Fibroblast of lung (primary cell): ENCODE data around the gene METTL5. TPM values are rescaled to one million over a fixed set of nuclear protein-coding genes. Genes with fewer than 3 reads are reported as not detected.
"Not testable (repeated sequence)": the region's sequence is repeated elsewhere in the genome, so short reads cannot be mapped to it uniquely, and the experiment has no call there.

Experiments used
- DNase-seq, 2 donors: peaks; one replicate each; pipeline versions ENCODE4 v3.0.0 to v3.0.0-alpha.2; 2010; ENCODE audit warnings: low read depth in 2 of 2
- H2AFZ ChIP-seq: 2 replicates; pipeline ENCODE4 v1.5.1; 2012; ENCODE audit warnings: low read length, control low read depth, inconsistent platforms
- H3K27ac ChIP-seq: 2 replicates; pipeline ENCODE4 v1.5.1; 2011; ENCODE audit warnings: low read length, control low read depth; ENCODE audit not compliant: insufficient read depth
- H3K27me3 ChIP-seq: 2 replicates; pipeline ENCODE4 v1.5.1; 2011; ENCODE audit warnings: mild to moderate bottlenecking, low read length; ENCODE audit not compliant: control insufficient read depth, insufficient read depth
- H3K36me3 ChIP-seq: 2 replicates; pipeline ENCODE4 v1.5.1; 2011; ENCODE audit warnings: low read length; ENCODE audit not compliant: control insufficient read depth, insufficient read depth
- H3K4me1 ChIP-seq: 2 replicates; pipeline ENCODE4 v1.5.1; 2011; ENCODE audit warnings: low read length; ENCODE audit not compliant: control insufficient read depth, insufficient read depth; ENCODE audit errors: extremely low read depth
- H3K4me2 ChIP-seq: 2 replicates; pipeline ENCODE4 v1.5.1; 2011; ENCODE audit warnings: low read length, control low read depth; ENCODE audit not compliant: insufficient read depth; ENCODE audit errors: extremely low read depth
- H3K4me3 ChIP-seq, 4 experiments: fragments of 200-600 bp in 1 of 4; sonication (generic) in 1 of 4; replicated peaks in 1 of 4; 2 replicates each; pipeline ENCODE4 v1.5.1; 2011 to 2016; ENCODE audit warnings: low read length in 4 of 4, low read depth in 3 of 4, mild to moderate bottlenecking in 3 of 4, control low read depth in 2 of 4, inconsistent platforms in 1 of 4, mixed read lengths in 1 of 4; ENCODE audit not compliant: insufficient read depth in 1 of 4; ENCODE audit errors: control extremely low read depth in 1 of 4
- H3K79me2 ChIP-seq: 2 replicates; pipeline ENCODE4 v1.5.1; 2012; ENCODE audit warnings: mild to moderate bottlenecking, low read length, inconsistent platforms; ENCODE audit not compliant: control insufficient read depth, insufficient read depth
- H3K9ac ChIP-seq: 2 replicates; pipeline ENCODE4 v1.5.1; 2011; ENCODE audit warnings: mild to moderate bottlenecking, low read length, control low read depth; ENCODE audit not compliant: insufficient read depth
- H3K9me3 ChIP-seq: 2 replicates; pipeline ENCODE4 v1.5.1; 2012; ENCODE audit warnings: low read depth, low read length; ENCODE audit not compliant: control insufficient read depth, insufficient read depth
- H4K20me1 ChIP-seq: 2 replicates; pipeline ENCODE4 v1.5.1; 2011; ENCODE audit warnings: low read length; ENCODE audit not compliant: control insufficient read depth, insufficient read depth; ENCODE audit errors: extremely low read depth
- CTCF ChIP-seq, 2 donors: IDR thresholded peaks in 1 of 2; conservative IDR thresholded peaks in 1 of 2; 1 replicate in 1 of 2; 2 replicates in 1 of 2; pipeline ENCODE4 v1.5.1; 2011 to 2012; ENCODE audit warnings: low read length in 2 of 2, control low read depth in 1 of 2, inconsistent platforms in 1 of 2, low read depth in 1 of 2, mild to moderate bottlenecking in 1 of 2
- EZH2 ChIP-seq: IDR thresholded peaks from 2 replicates; pipeline ENCODE4 v1.5.1; 2012; ENCODE audit warnings: low read length, control low read depth, mild to moderate bottlenecking; ENCODE audit errors: missing control alignments
- polyA plus RNA-seq, 2 donors: library from polyadenylated mRNA; depleted of rRNA in 1 of 2; stranded (reverse) in 1 of 2; unstranded in 1 of 2; fragments of >200 nt; gene quantifications; 2 replicates each; pipeline ENCODE4 v1.2.1, GENCODE V29; 2011 to 2012; ENCODE audit warnings: missing spikeins in 1 of 2
- total RNA-seq: library from RNA; depleted of rRNA; stranded (reverse); fragments of >200 nt; gene quantifications from 2 replicates; pipeline ENCODE4 v1.2.1, GENCODE V29; 2014

The METTL5 gene
- total and polyA plus RNA-seq, 2 donors (not counting 1 experiment from before 2014, with no cell fraction given), result 50.9 to 52.9 TPM

- Histone ChIP-seq H3K9ac (no peak overlapping the region), H3K9me3 (no peaks in the 10 kb centered on the region), H3K4me2 (no peak overlapping the region), H2AFZ (no peak overlapping the region), H3K36me3 (no peaks in the 10 kb centered on the region), H3K27me3 (no peaks in the 10 kb centered on the region), H3K4me1 (no peaks in the 10 kb centered on the region), H4K20me1 (no peaks in the 10 kb centered on the region), H3K79me2 (peaks cover 4% of the 10 kb centered on the region), H3K27ac (no peak overlapping the region), H3K4me3 (no peak overlapping the region)
- TF ChIP-seq CTCF (conservative IDR thresholded peaks at IDR 0.05 in 1 of 2, IDR thresholded peaks at IDR 0.05 in 1 of 2; ENCODE audit: low read depth in 1 of 2, low read length in 2 of 2) (no peak), EZH2 (no peak)
- DNase-seq, result no peak
These were observed 44.2 kb upstream of the METTL5 start for GRCh38 chr2:169868951-169869350.

GRCh38 chr2:169867579-169867978, 42.9 kb upstream of the METTL5 start:
- TF ChIP-seq EZH2 (no peak), CTCF (conservative IDR thresholded peaks at IDR 0.05 in 1 of 2, IDR thresholded peaks at IDR 0.05 in 1 of 2; ENCODE audit: low read depth in 1 of 2, low read length in 2 of 2) (no peak)
- H3K9me3 ChIP-seq, result no peaks in the 10 kb centered on the region
- no peaks in the 10 kb centered on the region for H3K27me3 ChIP-seq
- H3K36me3 ChIP-seq, result no peaks in the 10 kb centered on the region
- H3K4me2 ChIP-seq, result no peak overlapping the region
- no peaks in the 10 kb centered on the region for H3K4me1 ChIP-seq
- no peaks in the 10 kb centered on the region for H4K20me1 ChIP-seq
- H3K27ac ChIP-seq, result no peak overlapping the region
- H3K9ac ChIP-seq, result no peak overlapping the region
- H2AFZ ChIP-seq, result no peak overlapping the region
- no peak overlapping the region for H3K4me3 ChIP-seq
- peaks cover 14% of the 10 kb centered on the region for H3K79me2 ChIP-seq
- DNase-seq, result no peak

GRCh38 chr2:169866230-169866629, 41.5 kb upstream of the METTL5 start:
- not testable (repeated sequence) for H3K9ac ChIP-seq, H3K4me2 ChIP-seq, H4K20me1 ChIP-seq, H3K27me3 ChIP-seq, H3K9me3 ChIP-seq, DNase-seq, H3K4me1 ChIP-seq, H3K4me3 ChIP-seq, H2AFZ ChIP-seq, H3K36me3 ChIP-seq, H3K27ac ChIP-seq
- peaks cover 17% of the 10 kb centered on the region for H3K79me2 ChIP-seq
